GM18526 (cell line): ENCODE data around the gene RNF223.

Experiments used
- POLR2A ChIP-seq: IDR thresholded peaks from 3 replicates; pipeline ENCODE4 v1.6.1; 2011; ENCODE audit not compliant: insufficient read length; ENCODE audit errors: extremely low read depth

Gene RNF223

DNA sequence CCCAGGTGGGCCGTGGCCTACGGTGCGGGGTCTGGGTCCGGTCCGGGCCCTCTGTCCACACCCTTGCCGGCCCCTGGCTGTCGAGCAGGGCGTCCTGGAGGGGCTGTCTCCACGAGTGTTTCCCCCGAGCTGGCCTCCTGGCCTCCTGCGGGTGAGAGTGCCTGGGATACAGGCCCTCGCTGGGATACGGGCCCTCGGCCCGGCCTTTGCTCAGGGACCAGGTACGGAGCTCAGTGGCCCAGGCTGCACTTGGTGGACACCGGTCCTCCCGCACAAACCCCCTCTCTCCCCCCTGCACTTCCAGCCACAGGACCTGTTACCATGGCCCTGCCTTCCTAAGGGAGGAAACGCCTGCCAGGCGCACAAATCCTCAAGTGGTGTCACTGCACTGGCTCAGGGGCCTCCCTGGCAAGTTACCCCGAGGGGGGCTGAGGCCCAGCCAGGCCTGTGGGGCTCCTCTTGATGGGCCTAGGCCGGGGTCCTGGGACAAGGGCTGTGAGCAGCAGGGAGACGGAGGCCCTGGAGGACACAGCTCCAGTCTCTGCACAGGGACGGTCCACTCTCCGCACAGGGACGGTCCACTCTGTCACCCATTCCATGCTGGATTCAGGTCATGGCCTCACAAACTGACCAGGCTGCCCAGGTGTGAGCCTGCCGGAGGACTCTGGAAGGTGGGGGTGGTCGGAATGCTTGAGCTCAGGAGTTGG is 18.2 kb upstream of the RNF223 start:
- no peak for TF ChIP-seq POLR2A

DNA sequence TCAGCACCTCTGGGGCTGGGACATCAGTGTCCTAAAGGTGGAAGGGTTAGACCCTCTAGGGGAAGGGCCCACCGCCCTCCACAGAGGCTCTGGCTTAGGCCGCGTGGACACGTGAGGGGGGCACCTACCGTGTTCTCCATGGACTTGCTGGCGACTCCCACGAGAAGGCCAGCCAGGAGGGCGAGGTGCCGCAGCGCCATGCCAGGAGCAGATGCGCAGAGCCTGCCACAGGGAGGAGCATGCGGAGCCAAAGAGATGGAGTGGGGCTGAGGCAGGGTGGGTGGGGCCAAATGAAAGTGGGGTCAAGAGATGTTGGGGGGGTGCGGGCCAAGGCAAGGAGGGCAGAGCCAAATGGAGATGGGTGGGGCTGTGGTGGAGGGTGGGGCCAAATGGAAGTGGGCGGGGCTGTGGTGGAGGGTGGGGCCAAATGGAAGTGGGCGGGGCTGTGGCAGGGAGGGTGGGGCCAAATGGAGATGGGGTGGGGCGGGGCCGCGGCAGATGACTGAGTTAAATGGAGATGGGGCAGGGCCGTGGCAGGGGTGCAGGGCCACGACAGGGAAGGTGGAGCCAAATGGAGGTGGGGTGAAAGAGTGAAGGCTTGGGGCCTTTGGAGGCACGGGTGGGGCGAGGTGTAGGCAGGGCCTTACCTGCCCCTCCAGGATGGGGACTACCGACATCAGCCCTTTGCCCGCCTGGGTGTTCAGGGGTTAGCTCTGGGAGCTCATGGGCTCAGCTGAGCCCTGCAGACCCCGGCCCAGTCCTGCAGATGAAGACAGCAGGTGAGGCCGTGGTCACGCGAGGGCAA is 17.4 kb upstream of the RNF223 start:
- no peak for TF ChIP-seq POLR2A

DNA sequence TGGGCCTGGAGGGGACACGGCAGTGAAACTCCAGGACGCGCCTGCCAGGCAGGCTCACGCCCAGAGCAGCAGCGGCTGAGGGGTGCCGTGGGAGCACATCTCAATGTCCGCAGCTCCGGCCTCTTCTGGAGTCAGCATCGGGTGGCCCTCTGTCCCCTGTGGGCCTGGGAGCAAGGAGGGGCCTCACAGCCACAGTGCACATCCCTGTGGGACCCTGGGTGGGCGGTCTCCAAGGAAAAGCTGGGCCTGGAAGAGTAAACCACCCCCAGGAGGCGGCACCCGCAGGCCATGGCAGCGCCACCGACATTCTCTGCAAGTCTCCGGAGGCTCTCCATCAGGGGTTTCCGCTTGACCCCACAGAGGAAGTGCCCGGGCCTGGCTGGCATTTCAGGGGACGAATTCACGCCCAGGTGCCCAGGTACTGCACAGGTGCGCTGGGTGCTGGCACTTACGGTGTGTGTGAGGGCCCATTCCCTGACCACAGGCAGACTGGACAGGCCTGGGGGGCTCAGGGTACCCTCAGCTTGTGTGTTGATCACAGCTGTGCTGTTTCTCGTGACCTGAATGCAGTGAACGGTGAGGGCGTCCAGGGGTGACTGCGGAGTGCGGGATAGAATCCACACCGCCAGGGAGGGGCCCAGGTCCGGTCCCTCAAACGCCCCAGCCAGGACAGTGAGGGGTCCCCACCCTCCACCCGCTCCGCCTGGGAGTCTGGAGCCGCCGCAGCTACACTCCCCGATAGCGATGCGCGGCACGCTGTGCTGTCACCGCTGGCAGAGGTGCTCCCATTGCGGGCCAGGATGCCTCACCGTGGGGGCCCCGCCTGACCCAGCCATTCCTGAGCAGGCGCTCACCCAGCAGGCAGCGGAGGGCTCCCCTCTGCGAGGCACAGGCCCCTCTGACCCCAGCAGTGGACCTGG is 16.6 kb upstream of the RNF223 start:
- TF ChIP-seq POLR2A, result no peak

DNA sequence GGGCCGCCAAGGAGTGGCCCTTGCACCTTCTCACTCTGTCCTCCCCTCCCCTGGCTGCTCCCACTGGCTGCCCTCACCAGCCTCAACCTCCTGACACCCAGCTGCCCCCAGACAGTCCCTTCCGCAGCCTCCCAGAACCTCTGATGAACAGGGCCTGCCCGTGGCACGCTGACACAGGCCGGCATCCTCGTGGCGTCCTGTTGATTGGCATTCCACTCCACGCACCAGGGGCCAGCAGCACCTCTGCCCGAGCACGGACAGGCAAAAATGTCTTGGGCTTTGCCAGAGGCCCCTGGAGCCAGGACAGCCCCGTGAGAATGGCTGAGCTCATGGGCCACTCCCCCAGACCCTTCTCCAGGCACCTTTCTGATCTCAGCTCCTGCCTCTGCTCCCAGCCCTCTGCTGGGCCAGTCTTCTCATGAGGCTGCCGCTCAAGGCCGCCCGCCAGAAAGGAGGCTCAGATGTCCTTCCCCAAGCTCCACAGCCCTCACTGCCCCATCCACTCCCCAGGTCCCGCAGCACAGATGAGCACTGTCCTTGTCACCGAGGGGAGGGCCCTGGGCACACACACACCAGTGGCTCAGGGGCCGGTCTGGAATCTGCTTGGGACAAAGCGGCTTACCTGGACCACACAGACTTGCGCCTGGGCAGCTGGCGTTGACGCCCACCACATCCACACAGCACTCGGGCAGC is 15.8 kb upstream of the RNF223 start:
- TF ChIP-seq POLR2A, result no peak

DNA sequence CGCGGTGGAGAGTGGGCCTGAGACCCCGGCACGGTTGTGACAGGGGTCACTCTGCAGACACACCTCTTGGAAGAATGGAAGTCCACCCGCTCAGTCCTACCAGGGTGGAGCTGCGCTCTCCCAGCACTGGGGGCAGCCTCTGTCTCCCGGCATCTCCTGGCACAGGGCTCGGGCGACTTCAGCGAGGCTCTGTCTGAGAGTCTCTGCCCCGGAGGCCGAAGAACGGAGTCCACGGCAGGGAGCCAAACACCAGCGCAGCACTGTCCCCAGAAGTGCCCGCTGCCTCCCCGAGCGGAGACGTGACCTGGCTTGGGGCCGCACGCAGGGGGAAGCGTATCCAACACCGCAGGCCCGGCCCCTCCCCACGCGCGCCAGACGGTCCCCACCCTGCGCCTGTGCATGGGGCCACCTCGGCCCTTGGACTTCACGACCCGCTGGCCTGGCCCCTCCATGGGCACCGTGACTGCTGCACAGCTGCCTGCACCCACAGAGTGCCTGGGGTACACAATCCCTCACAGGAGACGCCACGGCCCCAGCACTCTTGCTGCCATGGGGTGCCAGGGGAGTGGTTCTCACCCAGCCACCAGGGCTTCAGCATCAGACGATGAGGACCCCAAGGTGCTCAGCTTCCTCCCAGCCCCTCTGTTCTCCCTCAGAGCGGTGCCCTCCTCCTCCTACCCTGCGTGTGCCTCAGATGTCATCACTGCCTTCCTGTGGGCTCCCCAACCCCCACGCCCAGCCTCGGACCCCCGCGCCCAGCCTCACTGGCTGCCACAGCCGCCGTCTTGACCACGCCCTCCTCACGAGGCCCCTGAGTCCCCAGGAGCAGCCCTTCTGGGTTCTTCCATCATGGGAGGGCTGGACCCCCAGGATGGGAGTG is 14.9 kb upstream of the RNF223 start:
- TF ChIP-seq POLR2A, result no peak

DNA sequence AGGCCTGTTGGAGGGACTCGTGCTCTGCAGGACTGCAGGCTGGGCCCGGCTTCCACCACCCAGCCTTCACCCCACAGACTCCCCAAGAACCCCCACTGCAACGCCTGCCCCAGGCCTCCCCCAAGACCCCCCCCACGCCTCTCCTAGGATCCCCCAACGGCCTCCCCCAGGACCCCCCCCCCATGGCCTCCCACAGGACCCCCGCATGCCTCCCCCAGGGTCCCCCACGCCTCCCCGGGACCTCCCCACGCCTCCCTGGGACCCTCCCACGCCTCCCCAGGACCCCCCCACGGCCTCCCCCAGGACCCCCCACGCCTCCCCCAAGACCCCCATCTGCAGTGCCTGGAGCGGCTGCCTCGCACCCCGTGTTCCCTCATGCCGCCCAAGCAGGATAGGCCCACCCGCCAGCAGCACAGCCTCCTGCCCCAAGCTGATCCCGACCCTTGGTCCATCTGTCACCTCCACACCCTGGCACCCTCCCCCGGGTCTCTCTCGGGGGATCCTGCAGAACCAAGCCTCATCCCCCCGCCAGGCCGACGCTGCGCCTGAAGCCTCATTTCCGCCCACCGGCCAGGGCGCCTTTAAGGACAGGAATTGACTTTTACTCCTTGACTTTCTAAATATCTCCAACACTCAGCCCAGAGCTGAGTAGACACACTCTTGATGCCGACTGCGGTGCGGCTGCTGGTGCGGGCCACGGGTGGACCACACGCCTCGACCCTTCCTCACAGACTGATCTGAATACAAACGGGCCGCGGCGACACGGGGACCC is 14.1 kb upstream of the RNF223 start:
- no peak for TF ChIP-seq POLR2A

DNA sequence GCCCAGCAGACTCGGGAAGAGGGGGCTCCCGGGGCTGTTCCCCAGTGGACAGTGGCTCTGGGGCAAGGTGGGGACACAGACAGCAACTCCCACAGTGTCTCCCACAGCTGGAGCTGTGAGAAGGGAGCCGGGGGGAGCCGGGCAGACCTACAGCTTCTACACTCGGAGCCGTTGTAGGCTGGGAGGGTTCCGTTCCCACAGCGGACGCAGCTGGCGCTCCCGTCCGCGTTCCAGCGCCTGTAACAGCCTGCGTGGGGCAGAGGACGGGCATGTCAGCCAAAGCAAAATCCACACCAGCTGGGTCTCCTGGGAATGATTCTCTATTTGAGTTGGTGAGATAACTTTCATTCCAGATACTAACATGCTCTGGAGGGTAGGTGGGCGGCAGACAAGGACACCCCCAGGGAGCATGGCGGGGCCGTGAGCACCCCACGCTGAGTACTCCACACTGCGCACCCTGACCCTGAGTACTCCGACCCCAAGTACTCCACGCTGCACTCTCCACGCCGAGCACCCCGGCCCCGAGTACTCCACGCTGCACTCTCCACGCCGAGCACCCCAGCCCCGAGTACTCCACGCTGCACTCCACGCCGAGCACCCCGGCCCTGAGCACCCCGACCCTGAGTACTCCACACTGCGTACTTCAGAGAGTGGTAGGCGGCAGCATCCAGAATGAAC is 13.4 kb upstream of the RNF223 start:
- TF ChIP-seq POLR2A, result no peak

DNA sequence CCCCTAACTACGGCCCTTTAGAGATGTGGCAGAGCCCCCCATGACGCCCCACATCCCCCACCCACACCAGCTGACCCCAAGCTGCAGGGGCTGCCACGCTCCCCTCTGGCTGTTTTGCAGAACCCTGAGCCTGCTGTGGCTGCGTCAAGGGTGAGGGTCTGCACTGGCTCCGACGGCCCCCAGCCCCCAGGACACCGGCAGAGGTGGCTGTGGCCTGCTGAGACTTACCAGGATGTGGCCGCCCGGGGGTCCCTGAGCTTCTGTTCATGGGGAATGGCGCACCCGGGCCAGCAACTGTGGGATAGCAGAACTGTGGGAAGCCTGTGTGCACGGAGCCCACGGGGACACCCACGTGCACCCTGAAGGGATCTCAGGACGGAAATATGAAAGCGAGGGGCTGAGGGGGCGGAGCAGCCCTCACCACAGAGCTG is 12.8 kb upstream of the RNF223 start:
- TF ChIP-seq POLR2A, result no peak

DNA sequence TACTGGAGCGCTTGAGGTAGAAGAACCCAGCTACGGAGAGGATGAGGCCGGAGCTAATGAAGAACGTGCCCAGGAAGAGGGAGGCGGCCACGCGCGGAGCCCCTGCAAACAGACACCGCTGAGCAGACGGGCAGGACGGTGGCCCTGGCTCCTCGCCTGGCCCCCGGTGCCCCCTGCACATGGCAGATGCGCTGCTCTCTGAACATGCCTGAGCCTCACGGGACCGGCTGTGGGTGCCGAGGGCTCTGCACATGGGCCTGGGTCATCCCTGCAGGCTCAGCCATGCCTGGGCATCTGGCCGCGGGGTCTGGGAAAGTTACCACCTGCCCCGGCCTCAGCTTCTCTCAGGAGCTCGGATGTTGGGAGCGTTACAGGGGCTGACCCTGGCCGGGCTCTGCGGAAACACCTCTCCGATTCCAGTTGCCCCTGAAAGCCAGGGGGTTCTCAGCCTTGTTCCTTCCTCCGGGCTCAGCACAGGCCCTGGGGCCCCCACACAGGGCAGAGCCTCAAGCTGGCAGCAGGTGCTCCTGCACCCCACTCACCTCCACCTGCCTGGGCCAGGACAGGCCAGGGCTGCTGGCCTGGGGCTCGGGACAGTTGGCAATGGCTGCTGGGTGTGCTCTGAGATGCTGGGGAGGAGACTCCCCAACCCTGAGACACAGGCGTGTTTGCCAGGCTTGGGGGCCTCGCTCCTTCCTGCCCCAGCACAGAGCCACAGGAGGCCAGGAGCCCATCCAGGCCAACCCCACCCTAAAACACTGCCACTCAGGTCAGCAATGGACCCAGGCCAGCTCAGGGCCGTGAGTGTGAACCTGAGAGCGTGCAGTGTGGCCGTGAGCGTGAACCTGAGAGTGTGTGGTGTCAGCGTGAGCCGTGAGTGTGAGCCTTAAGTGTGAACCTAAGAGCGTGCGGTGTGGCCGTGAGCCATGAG is 12.1 kb upstream of the RNF223 start:
- no peak for TF ChIP-seq POLR2A

DNA sequence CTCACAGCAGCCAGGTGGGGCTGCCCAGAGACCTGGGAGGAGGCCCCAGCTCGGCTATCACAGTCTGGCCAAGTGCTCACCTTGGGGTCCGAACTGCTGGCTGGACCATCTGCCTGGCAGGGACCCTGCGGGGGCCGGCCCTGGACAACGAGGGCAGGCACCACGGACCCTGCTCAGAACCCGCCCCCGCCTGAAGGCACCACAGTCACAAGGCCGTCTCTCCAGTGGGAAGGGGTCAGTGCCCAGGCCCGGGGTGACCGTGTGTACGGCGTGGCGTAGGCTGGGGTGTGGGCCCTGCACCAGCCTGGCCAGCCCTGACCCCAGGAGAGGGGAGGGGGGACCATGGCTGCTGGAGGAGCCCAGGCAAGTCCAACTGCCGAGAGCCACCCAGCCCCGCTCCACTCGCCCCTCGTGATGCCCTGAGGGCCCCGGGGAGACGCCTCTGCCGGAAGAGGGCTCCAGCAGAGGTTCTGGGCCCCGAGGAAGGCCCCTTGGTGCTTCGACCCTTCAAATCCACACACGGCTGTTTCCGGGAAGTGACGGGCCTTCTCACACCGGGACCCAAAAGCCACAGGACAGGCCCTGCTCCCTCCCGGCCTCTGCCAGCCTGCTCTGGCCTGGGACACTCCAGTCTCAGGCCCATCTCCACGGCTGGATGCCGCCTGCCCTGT is 11.2 kb upstream of the RNF223 start:
- no peak for TF ChIP-seq POLR2A
